Smooth muscle cell (in vitro differentiated cells): Measurements from ENCODE around the gene DGKE. TPM values are rescaled to one million over a fixed set of nuclear protein-coding genes. Genes with fewer than 3 reads are reported as not detected.

Experiments used
- DNase-seq: peaks from one replicate; lab custom pipeline; 2025; ENCODE audit not compliant: unreplicated experiment; lab: John Stamatoyannopoulos, UW
- H2AFZ ChIP-seq: fragments of 200-600 bp; sonication (generic); 2 replicates; pipeline ENCODE4 v1.6.0; 2016; ENCODE audit warnings: antibody characterized with exemption, low read depth, mild to moderate bottlenecking
- H3F3A ChIP-seq: fragments of 200-600 bp; sonication (generic); 2 replicates; pipeline ENCODE4 v1.6.0; 2017; ENCODE audit warnings: antibody characterized with exemption, low read depth
- H3K27ac ChIP-seq: fragments of 200-600 bp; sonication (generic); 2 replicates; pipeline ENCODE4 v1.5.1; 2016; ENCODE audit warnings: low read depth, mild to moderate bottlenecking
- H3K27me3 ChIP-seq: fragments of 200-600 bp; sonication (generic); 2 replicates; pipeline ENCODE4 v1.6.1; 2016; ENCODE audit warnings: low read depth, mild to moderate bottlenecking
- H3K36me3 ChIP-seq: fragments of 200-600 bp; sonication (generic); 2 replicates; pipeline ENCODE4 v1.5.1; 2016; ENCODE audit warnings: low read depth
- H3K4me1 ChIP-seq: fragments of 200-600 bp; sonication (generic); 2 replicates; pipeline ENCODE4 v1.5.1; 2016; ENCODE audit warnings: low read depth
- H3K4me2 ChIP-seq: fragments of 200-600 bp; sonication (generic); 2 replicates; pipeline ENCODE4 v1.6.0; 2016; ENCODE audit warnings: mild to moderate bottlenecking
- H3K4me3 ChIP-seq: fragments of 200-600 bp; sonication (generic); 2 replicates; pipeline ENCODE4 v1.5.1; 2016; ENCODE audit warnings: mild to moderate bottlenecking
- H3K79me2 ChIP-seq: fragments of 200-600 bp; sonication (generic); 2 replicates; pipeline ENCODE4 v1.6.0; 2016; ENCODE audit warnings: low read depth, mild to moderate bottlenecking
- H3K9ac ChIP-seq: fragments of 200-600 bp; sonication (generic); 2 replicates; pipeline ENCODE4 v1.6.0; 2016; ENCODE audit warnings: low read depth
- H3K9me3 ChIP-seq: fragments of 200-600 bp; sonication (generic); replicated peaks from 2 replicates; pipeline ENCODE4 v1.5.1; 2016; ENCODE audit warnings: low read depth
- H4K20me1 ChIP-seq: fragments of 200-600 bp; sonication (generic); 2 replicates; pipeline ENCODE4 v1.6.0; 2016; ENCODE audit warnings: low read depth
- CTCF ChIP-seq: fragments of 200-600 bp; sonication (generic); IDR thresholded peaks from 2 replicates; pipeline ENCODE4 v1.5.1; 2017; ENCODE audit warnings: borderline replicate concordance, mild to moderate bottlenecking, antibody characterized with exemption; ENCODE audit not compliant: insufficient read depth, poor library complexity, severe bottlenecking
- WGBS: methylation state at CpG from one replicate; pipeline ENCODE4 v1.1.7; 2016; ENCODE audit warnings: low lambda C conversion rate; 5-methylcytosine and 5-hydroxymethylcytosine counted together
- polyA plus RNA-seq: library from polyadenylated mRNA; unstranded; fragments of >200 nt; fragmentation: Nextera tagmentation; extraction: Ambion mirVana; gene quantifications from 2 replicates; pipeline ENCODE4 v1.2.1, GENCODE V29; 2016
- total RNA-seq: library from RNA; depleted of rRNA; stranded (reverse); fragments of >200 nt; gene quantifications from 2 replicates; pipeline ENCODE4 v1.2.3, GENCODE V29; 2014

The DGKE gene
- total and polyA plus RNA-seq, 2 experiments from 2014 or later, result 1.2 to 5.9 TPM

GRCh38 chr17:56820207-56820606, 13.7 kb upstream of the DGKE start:
- H3K79me2 ChIP-seq, result no peaks in the 10 kb centered on the region
- no peaks in the 10 kb centered on the region for H3K27me3 ChIP-seq
- H3K4me2 ChIP-seq, result no peak overlapping the region
- H2AFZ ChIP-seq, result no peak overlapping the region
- no peak for TF ChIP-seq CTCF
- WGBS, result 85% methylated on average over 10 of the region's 10 CpGs
- DNase-seq, result no peak
- H3K36me3 ChIP-seq, result no peaks in the 10 kb centered on the region
- H4K20me1 ChIP-seq, result no peaks in the 10 kb centered on the region
- no peak overlapping the region for H3K9ac ChIP-seq
- no peaks in the 10 kb centered on the region for H3K4me1 ChIP-seq
- no peaks in the 10 kb centered on the region for H3K9me3 ChIP-seq
- H3K27ac ChIP-seq, result no peak overlapping the region
- no peak overlapping the region for H3K4me3 ChIP-seq
- no peaks in the 10 kb centered on the region for H3F3A ChIP-seq

GRCh38 chr17:56821847-56822534, 12.0 kb upstream of the DGKE start:
- TF ChIP-seq CTCF, result no peak
- Histone ChIP-seq H2AFZ (no peak overlapping the region), H3K27ac (no peak overlapping the region), H3K9ac (no peak overlapping the region), H3K4me1 (no peaks in the 10 kb centered on the region), H3F3A (no peaks in the 10 kb centered on the region), H4K20me1 (no peaks in the 10 kb centered on the region), H3K36me3 (no peaks in the 10 kb centered on the region), H3K9me3 (no peaks in the 10 kb centered on the region), H3K4me3 (no peak overlapping the region), H3K79me2 (no peaks in the 10 kb centered on the region), H3K4me2 (no peak overlapping the region), H3K27me3 (no peaks in the 10 kb centered on the region)
- WGBS, result 85% methylated on average over 3 of the region's 3 CpGs
- no peak for DNase-seq

GRCh38 chr17:56822725-56823124, 11.2 kb upstream of the DGKE start:
- no peak overlapping the region for H3K4me3 ChIP-seq
- H2AFZ ChIP-seq, result no peak overlapping the region
- no peaks in the 10 kb centered on the region for H3K9me3 ChIP-seq
- no peak for TF ChIP-seq CTCF
- no peaks in the 10 kb centered on the region for H3F3A ChIP-seq
- no peaks in the 10 kb centered on the region for H3K27me3 ChIP-seq
- WGBS, result 95% methylated on average over 5 of the region's 5 CpGs
- no peak overlapping the region for H3K4me2 ChIP-seq
- H4K20me1 ChIP-seq, result no peaks in the 10 kb centered on the region
- no peaks in the 10 kb centered on the region for H3K79me2 ChIP-seq
- no peaks in the 10 kb centered on the region for H3K36me3 ChIP-seq
- no peak overlapping the region for H3K9ac ChIP-seq
- DNase-seq, result no peak
- H3K4me1 ChIP-seq, result no peaks in the 10 kb centered on the region
- H3K27ac ChIP-seq, result no peak overlapping the region

DNA sequence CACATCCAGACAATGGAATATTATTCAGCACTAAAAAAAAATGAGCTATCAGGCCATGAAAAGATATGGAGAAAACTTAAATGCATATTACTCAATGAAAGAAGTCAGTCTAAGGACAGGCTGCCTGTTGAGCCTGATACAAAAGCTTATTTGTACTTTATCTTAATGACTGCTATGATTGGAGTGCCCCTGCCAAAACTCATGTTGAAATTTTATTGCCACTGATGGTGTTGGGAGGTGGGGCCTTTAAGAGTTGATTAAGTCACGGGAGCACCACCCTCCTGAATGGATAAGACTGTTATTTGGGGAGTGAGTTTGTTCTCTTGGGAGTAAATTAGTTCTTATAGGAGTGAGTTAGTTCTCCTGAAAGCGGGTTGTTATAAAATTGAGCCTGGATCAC, 10.1 kb upstream of the DGKE start:
- H3F3A ChIP-seq, result no peaks in the 10 kb centered on the region
- no peak overlapping the region for H3K4me2 ChIP-seq
- H3K27ac ChIP-seq, result no peak overlapping the region
- H2AFZ ChIP-seq, result no peak overlapping the region
- DNase-seq, result no peak
- H3K79me2 ChIP-seq, result no peaks in the 10 kb centered on the region
- H3K4me1 ChIP-seq, result no peaks in the 10 kb centered on the region
- no peak for TF ChIP-seq CTCF
- no peak overlapping the region for H3K9ac ChIP-seq
- WGBS, result 89% methylated on average over 2 of the region's 2 CpGs
- no peak overlapping the region for H3K4me3 ChIP-seq
- no peaks in the 10 kb centered on the region for H3K9me3 ChIP-seq
- H4K20me1 ChIP-seq, result no peaks in the 10 kb centered on the region
- H3K27me3 ChIP-seq, result no peaks in the 10 kb centered on the region
- no peaks in the 10 kb centered on the region for H3K36me3 ChIP-seq
